ENCODE results near the gene NXNL2.

- TF ChIP-seq CTCF (IDR thresholded peaks at IDR 0.05; ENCODE audit: low read length) (no peak), EZH2 (optimal IDR thresholded peaks at IDR 0.05; ENCODE audit: low read depth, low read length) (no peak)
Measured at GRCh38 chr9:88579050-88579715, 44.2 kb downstream of the NXNL2 start.

All from MM.1S (cell line).